Measurements from ENCODE around the gene MEGF11. TPM values are rescaled to one million over a fixed set of nuclear protein-coding genes. Genes with fewer than 3 reads are reported as not detected.
A peak's percentile ranks its signal among the peaks of the same experiment; 100 is the strongest.

Gene MEGF11
- total and polyA plus RNA-seq, 10 donors = 0.02 to 0.61 (median 0.23) TPM; not detected in 4

DNA sequence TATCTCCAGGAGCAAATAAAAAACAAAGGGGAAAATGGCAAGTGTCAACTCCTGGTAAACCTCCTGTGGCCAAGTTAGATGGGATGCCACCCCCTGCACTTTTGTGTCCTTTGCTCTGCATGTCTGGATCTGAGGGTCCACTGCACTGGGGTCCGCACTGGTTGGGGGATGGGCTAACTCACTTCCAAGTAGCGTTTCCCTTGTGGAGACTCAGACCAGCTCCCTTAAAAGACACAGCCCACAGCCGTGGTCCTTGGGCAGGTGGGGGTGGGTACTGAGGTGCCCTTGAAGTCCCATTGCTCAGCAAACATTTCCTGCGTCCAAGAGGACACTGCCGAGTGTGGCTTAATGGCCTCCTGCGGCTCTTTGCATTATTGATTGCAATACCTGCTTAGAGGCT, 188.2 kb downstream of the MEGF11 start:
- H3K4me3 ChIP-seq = no peak overlapping the region
- H3K4me1 ChIP-seq = no peaks in the 10 kb centered on the region
- no peak for TF ChIP-seq POLR2AphosphoS5 (IDR thresholded peaks at IDR 0.05)
- WGBS, 5 donors = 50 to 60% (median 56%) methylated on average over 5 to 6 of the region's 6 CpGs
- DNase-seq = no peak
- H3K27me3 ChIP-seq (replicated peaks in 1 of 7) = peaks cover 0 to 27% (median 0%) of the 10 kb centered on the region in 7 donors
- no peak overlapping the region for H3K27ac ChIP-seq
- no peaks in the 10 kb centered on the region for H3K36me3 ChIP-seq
- intact Hi-C loops (cut with DNase I; ENCODE audit: low total_unique reads) = no loop called here
- peaks cover 0 to 9% (median 0%) of the 10 kb centered on the region in 8 donors for H3K9me3 ChIP-seq

DNA sequence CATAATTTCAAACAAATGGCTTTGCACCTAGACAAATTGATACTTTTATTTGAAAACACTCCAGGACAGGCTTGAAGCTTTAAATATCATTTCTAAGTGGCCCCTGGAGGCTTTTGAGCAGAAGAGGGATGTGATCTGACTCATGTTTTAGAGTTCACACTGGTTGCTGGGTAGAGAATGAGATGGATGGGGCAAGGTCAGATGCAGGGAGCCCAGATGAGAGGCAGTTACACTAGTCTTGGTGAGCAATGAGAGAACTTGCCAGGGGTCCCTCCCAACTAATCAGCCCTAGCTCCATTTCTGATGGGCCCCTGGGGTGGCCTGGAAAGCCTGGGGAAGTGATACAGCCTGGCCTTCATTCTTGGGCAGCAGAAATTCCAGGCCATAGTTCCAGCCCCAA, 190.4 kb downstream of the MEGF11 start:
- no peak for TF ChIP-seq POLR2AphosphoS5 (IDR thresholded peaks at IDR 0.05)
- no peak for TF ChIP-seq POLR2A (IDR thresholded peaks at IDR 0.05)
- TF ChIP-seq, protein P1, sequence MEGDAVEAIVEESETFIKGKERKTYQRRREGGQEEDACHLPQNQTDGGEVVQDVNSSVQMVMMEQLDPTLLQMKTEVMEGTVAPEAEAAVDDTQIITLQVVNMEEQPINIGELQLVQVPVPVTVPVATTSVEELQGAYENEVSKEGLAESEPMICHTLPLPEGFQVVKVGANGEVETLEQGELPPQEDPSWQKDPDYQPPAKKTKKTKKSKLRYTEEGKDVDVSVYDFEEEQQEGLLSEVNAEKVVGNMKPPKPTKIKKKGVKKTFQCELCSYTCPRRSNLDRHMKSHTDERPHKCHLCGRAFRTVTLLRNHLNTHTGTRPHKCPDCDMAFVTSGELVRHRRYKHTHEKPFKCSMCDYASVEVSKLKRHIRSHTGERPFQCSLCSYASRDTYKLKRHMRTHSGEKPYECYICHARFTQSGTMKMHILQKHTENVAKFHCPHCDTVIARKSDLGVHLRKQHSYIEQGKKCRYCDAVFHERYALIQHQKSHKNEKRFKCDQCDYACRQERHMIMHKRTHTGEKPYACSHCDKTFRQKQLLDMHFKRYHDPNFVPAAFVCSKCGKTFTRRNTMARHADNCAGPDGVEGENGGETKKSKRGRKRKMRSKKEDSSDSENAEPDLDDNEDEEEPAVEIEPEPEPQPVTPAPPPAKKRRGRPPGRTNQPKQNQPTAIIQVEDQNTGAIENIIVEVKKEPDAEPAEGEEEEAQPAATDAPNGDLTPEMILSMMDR (IDR thresholded peaks at IDR 0.05 in 8 of 11, conservative IDR thresholded peaks at IDR 0.05 in 3 of 11) = no peak
- Histone ChIP-seq H3K27me3 (replicated peaks in 1 of 7) (peaks cover 0 to 40% (median 0%) of the 10 kb centered on the region in 7 donors), H3K4me1 (no peaks in the 10 kb centered on the region), H3K4me3 (no peak overlapping the region), H3K27ac (no peak overlapping the region), H3K36me3 (no peaks in the 10 kb centered on the region), H3K9me3 (peaks cover 0 to 9% (median 0%) of the 10 kb centered on the region in 8 donors)
- peak; percentile 20 for DNase-seq
- intact Hi-C loops (cut with DNase I; ENCODE audit: low total_unique reads) = no loop called here

DNA sequence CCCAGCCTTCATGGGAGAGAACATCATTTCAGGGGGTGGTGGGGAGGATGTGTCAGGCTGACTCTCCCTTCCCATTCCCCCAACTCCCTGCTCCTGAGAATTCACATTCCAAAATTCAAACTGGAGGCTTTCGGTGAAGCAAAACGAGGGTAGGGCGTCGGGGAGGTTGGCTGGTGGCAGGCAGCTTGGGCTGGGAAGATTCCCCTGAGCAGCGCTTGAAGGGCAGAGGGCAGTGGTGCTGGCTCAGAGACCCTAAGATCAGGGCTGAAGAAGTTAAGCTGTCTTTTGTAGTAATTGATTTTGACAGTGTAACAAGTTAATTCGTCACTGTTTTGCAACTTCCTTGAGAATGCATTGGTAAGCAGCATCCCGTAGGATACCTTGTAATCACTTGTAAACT, 196.5 kb downstream of the MEGF11 start:
- Histone ChIP-seq H3K4me3 (no peak overlapping the region), H3K27ac (no peak overlapping the region), H3K4me1 (no peaks in the 10 kb centered on the region), H3K9me3 (peaks cover 0 to 3% (median 0%) of the 10 kb centered on the region in 8 donors), H3K36me3 (no peaks in the 10 kb centered on the region), H3K27me3 (replicated peaks in 1 of 7) (peaks cover 0 to 23% (median 0%) of the 10 kb centered on the region in 7 donors)
- TF ChIP-seq, protein P1 (IDR thresholded peaks at IDR 0.05 in 8 of 11, conservative IDR thresholded peaks at IDR 0.05 in 3 of 11) = no peak
- TF ChIP-seq POLR2AphosphoS5 (IDR thresholded peaks at IDR 0.05) (no peak), POLR2A (IDR thresholded peaks at IDR 0.05) (no peak)
- 61 to 67% (median 62%) methylated on average over 7 of the region's 7 CpGs for WGBS, 5 donors
- intact Hi-C loops (cut with DNase I; ENCODE audit: low total_unique reads) = no loop called here
- DNase-seq = no peak

DNA sequence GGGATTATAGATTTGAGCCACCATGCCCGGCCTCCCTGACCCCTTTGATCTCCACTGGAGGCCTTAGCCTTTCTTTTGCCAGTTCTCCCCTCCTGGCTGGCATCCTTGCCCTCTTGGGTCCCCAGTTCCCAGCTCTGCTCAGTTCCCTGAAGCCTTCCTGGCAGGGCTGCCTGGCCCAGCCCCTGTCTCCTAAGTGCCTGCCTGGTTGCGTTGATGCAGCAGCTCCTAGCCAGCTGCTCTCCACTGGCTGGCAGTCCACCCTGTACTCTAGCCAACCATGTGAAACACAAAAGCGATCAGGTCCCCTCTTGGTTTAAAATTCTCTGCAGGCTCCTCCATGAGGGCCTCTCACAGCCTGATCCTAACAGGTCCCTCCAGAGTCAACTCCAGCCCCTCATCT, 199.6 kb downstream of the MEGF11 start:
- no peak overlapping the region for H3K27ac ChIP-seq
- DNase-seq = no peak
- H3K4me1 ChIP-seq = no peaks in the 10 kb centered on the region
- WGBS, 5 donors = 68 to 83% (median 81%) methylated on average over 3 of the region's 3 CpGs
- no peak overlapping the region for H3K4me3 ChIP-seq
- H3K36me3 ChIP-seq = no peaks in the 10 kb centered on the region
- TF ChIP-seq POLR2A (IDR thresholded peaks at IDR 0.05) (no peak), POLR2AphosphoS5 (IDR thresholded peaks at IDR 0.05) (no peak)
- TF ChIP-seq, protein P1 (IDR thresholded peaks at IDR 0.05 in 8 of 11, conservative IDR thresholded peaks at IDR 0.05 in 3 of 11) = no peak
- peaks cover 0 to 2% (median 0%) of the 10 kb centered on the region in 7 donors for H3K27me3 ChIP-seq (replicated peaks in 1 of 7)
- intact Hi-C loops (cut with DNase I; ENCODE audit: low total_unique reads) = no loop called here
- H3K9me3 ChIP-seq = no peaks in the 10 kb centered on the region

DNA sequence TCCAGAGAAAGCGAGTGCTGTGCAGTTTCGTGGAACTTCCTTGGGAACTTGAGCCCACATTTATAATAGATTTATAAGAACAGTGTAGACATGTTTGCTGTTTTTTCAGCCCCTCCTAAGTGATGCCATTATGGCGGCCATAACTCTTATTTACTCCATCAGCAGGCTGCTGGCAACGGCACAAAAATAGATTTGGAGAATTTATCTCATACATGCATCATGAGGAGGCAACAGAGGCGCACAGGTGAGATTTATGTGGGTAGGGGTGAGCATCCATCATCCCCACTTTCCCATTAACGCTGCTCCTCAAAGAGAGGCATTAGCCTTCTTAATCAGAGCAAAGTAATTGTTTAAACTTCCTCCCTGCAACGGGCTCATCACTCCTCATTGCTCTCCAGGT, 201.7 kb downstream of the MEGF11 start:
- no peak overlapping the region for H3K4me3 ChIP-seq
- no peaks in the 10 kb centered on the region for H3K36me3 ChIP-seq
- no peak overlapping the region for H3K27ac ChIP-seq
- H3K9me3 ChIP-seq = no peaks in the 10 kb centered on the region
- WGBS, 5 donors = 75 to 82% (median 79%) methylated on average over 7 of the region's 7 CpGs
- H3K4me1 ChIP-seq = no peaks in the 10 kb centered on the region
- H3K27me3 ChIP-seq (replicated peaks in 1 of 7) = no peaks in the 10 kb centered on the region
- DNase-seq = no peak
- intact Hi-C loops (cut with DNase I; ENCODE audit: low total_unique reads) = no loop called here
- TF ChIP-seq, protein P1 (IDR thresholded peaks at IDR 0.05 in 8 of 11, conservative IDR thresholded peaks at IDR 0.05 in 3 of 11) = no peak
- TF ChIP-seq POLR2AphosphoS5 (IDR thresholded peaks at IDR 0.05) = no peak
- no peak for TF ChIP-seq POLR2A (IDR thresholded peaks at IDR 0.05)
